Progenitor cell of endocrine pancreas (in vitro differentiated cells): Measurements from ENCODE around the gene RGS18. TPM values are rescaled to one million over a fixed set of nuclear protein-coding genes. Genes with fewer than 3 reads are reported as not detected.
"Not testable (repeated sequence)": the region's sequence is repeated elsewhere in the genome, so short reads cannot be mapped to it uniquely, and the experiment has no call there.

Experiments used
- DNase-seq: peaks from one replicate; pipeline ENCODE4 v3.0.0; 2021; ENCODE audit warnings: low spot score; ENCODE audit not compliant: unreplicated experiment
- H3K27ac Mint-ChIP-seq: 2 replicates; pipeline ENCODE4 v1.8.0; 2021; ENCODE audit warnings: mild to moderate bottlenecking, moderate library complexity, mixed read lengths
- H3K27me3 Mint-ChIP-seq: 2 replicates; pipeline ENCODE4 v1.8.0; 2021; ENCODE audit warnings: mixed read lengths
- H3K36me3 Mint-ChIP-seq: 2 replicates; pipeline ENCODE4 v1.8.0; 2022; ENCODE audit warnings: mixed read lengths; ENCODE audit not compliant: insufficient read depth
- H3K4me1 Mint-ChIP-seq: 2 replicates; pipeline ENCODE4 v1.8.0; 2021; ENCODE audit warnings: low read depth, mixed read lengths
- H3K4me3 Mint-ChIP-seq: 2 replicates; pipeline ENCODE4 v1.8.0; 2021; ENCODE audit warnings: low read depth, mild to moderate bottlenecking, moderate library complexity, mixed read lengths
- H3K9me3 Mint-ChIP-seq: 2 replicates; pipeline ENCODE4 v1.8.0; 2021; ENCODE audit warnings: low read depth, mixed read lengths
- CTCF ChIP-seq: fragments of 200-600 bp; sonication (generic); IDR thresholded peaks from one replicate; pipeline ENCODE4 v1.5.0; 2021; ENCODE audit warnings: antibody characterized with exemption, mild to moderate bottlenecking; ENCODE audit not compliant: unreplicated experiment
- total RNA-seq: library from RNA; stranded (reverse); gene quantifications from 2 replicates; pipeline ENCODE4 v1.2.1, GENCODE V29; 2021

Gene RGS18
- total RNA-seq, 1 donor from 2014 or later, result not detected

DNA sequence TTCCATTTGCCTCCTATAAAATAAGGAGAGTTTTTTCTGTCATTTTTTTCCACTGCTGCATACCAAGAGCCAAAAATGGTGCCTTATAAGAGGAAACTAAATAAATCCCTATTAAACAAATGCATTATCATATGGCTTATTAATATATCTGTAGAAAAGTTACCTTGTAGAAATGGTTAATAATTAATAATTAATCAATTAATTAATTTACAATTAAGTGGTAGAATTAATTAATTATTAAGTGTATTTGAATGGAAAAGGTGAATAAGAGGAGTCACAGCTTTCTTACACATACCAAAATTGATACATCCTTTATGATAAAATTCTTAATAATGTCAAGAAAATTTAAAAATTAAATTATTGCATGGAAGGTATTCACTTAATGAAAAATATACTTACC, 35.6 kb upstream of the RGS18 start:
- Mint-ChIP-seq H3K9me3 (no peaks in the 10 kb centered on the region), H3K27me3 (no peaks in the 10 kb centered on the region), H3K27ac (no peak overlapping the region), H3K36me3 (no peaks in the 10 kb centered on the region), H3K4me3 (no peak overlapping the region), H3K4me1 (no peaks in the 10 kb centered on the region)
- TF ChIP-seq CTCF, result no peak
- no peak for DNase-seq

DNA sequence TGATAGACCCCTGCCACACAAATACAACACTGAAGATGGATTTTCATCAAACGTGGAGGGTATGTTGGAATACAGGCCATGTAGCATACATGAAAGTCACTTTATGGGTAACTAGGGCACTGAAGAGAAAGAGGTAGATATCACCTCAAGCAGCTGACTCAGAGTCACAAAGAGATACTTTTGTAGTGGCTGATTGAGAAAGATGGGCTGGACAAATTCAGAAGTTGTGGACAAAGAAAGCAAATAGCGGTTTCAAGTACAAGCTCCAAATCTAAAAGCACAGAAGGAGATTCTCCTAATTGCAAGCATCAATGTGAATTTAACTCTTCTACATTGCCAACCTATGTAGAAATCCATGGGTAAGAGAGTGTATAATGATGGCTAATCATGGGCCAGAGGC, 35.0 kb upstream of the RGS18 start:
- no peak for DNase-seq
- H3K27me3 Mint-ChIP-seq, result no peaks in the 10 kb centered on the region
- no peak for TF ChIP-seq CTCF
- no peaks in the 10 kb centered on the region for H3K4me1 Mint-ChIP-seq
- no peaks in the 10 kb centered on the region for H3K9me3 Mint-ChIP-seq
- H3K27ac Mint-ChIP-seq, result no peak overlapping the region
- H3K4me3 Mint-ChIP-seq, result no peak overlapping the region
- H3K36me3 Mint-ChIP-seq, result no peaks in the 10 kb centered on the region

DNA sequence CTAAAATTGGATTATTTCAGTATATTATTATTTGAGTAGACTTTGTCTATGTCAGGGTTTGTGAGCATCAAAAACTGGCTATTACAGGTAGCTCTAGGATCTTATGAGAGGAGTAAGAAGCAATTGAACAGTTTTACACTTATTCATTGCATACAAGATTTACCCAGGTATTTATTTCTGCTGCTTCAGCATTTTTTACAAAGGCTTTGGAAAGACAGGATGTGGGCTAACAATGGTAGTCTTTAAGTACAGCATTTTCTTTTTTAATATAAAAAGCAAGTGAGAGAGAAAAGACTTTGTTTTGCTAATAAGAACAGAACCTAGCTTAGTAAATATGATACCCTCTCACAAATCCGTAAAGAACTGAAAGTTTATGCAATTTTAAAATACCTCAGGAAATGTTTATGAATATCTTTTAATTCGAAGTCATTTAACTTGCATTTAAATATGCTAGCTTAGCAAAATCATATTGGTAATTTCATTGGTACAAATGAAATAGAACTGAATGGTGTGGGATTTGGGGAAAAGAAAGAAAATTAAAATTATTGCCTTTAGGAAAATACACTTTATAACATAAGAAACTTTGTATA, 32.1 kb upstream of the RGS18 start:
- no peaks in the 10 kb centered on the region for H3K4me1 Mint-ChIP-seq
- H3K27me3 Mint-ChIP-seq, result no peaks in the 10 kb centered on the region
- no peaks in the 10 kb centered on the region for H3K36me3 Mint-ChIP-seq
- no peak overlapping the region for H3K27ac Mint-ChIP-seq
- no peak overlapping the region for H3K4me3 Mint-ChIP-seq
- no peak for TF ChIP-seq CTCF
- no peaks in the 10 kb centered on the region for H3K9me3 Mint-ChIP-seq
- no peak for DNase-seq

DNA sequence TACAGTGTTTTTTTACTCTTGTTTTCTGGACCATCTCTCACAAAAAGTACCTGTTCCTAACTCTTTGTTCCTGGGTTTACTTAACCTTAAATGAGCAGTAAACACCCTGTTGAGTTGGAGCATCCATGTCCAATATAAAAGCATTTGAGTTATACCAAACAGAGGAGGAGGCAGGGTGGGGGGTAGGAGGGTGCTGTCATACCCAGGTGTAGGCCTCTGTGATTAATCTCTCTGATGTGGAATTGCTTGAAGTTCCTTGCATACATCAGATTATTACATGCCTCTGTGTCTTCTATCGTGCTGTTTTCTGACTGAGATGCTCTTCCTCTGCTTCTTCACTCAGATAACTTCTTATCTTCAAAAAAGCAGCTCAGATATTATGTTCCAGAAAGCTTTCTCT, 28.1 kb upstream of the RGS18 start:
- no peaks in the 10 kb centered on the region for H3K27me3 Mint-ChIP-seq
- no peak overlapping the region for H3K27ac Mint-ChIP-seq
- TF ChIP-seq CTCF, result no peak
- H3K4me1 Mint-ChIP-seq, result no peaks in the 10 kb centered on the region
- H3K4me3 Mint-ChIP-seq, result no peak overlapping the region
- no peaks in the 10 kb centered on the region for H3K9me3 Mint-ChIP-seq
- H3K36me3 Mint-ChIP-seq, result no peaks in the 10 kb centered on the region
- DNase-seq, result no peak

DNA sequence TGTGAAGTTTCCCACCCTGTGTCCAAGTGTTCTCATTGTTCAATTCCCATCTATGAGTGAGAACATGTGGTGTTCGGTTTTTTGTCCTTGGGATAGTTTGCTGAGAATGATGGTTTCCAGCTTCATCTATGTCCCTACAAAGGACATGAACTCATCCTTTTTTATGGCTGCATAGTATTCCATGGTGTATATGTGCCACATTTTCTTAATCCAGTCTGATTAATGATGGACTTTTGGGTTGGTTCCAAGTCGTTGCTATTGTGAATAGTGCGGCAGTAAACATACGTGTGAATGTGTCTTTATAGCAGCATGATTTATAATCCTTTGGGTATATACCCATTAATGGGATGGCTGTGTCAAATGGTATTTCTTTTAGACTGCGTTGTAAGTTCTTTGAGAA, 27.4 kb upstream of the RGS18 start:
- DNase-seq, H3K36me3 Mint-ChIP-seq, H3K4me3 Mint-ChIP-seq, H3K4me1 Mint-ChIP-seq, H3K27me3 Mint-ChIP-seq, H3K9me3 Mint-ChIP-seq, H3K27ac Mint-ChIP-seq: not testable (repeated sequence)

GRCh38 chr1:192131914-192132313, 26.3 kb upstream of the RGS18 start:
- Mint-ChIP-seq H3K9me3 (no peaks in the 10 kb centered on the region), H3K27ac (no peak overlapping the region), H3K27me3 (no peaks in the 10 kb centered on the region), H3K36me3 (no peaks in the 10 kb centered on the region), H3K4me1 (no peaks in the 10 kb centered on the region), H3K4me3 (no peak overlapping the region)
- no peak for TF ChIP-seq CTCF
- no peak for DNase-seq
